ENCODE measurements around the gene GFER.

DNA sequence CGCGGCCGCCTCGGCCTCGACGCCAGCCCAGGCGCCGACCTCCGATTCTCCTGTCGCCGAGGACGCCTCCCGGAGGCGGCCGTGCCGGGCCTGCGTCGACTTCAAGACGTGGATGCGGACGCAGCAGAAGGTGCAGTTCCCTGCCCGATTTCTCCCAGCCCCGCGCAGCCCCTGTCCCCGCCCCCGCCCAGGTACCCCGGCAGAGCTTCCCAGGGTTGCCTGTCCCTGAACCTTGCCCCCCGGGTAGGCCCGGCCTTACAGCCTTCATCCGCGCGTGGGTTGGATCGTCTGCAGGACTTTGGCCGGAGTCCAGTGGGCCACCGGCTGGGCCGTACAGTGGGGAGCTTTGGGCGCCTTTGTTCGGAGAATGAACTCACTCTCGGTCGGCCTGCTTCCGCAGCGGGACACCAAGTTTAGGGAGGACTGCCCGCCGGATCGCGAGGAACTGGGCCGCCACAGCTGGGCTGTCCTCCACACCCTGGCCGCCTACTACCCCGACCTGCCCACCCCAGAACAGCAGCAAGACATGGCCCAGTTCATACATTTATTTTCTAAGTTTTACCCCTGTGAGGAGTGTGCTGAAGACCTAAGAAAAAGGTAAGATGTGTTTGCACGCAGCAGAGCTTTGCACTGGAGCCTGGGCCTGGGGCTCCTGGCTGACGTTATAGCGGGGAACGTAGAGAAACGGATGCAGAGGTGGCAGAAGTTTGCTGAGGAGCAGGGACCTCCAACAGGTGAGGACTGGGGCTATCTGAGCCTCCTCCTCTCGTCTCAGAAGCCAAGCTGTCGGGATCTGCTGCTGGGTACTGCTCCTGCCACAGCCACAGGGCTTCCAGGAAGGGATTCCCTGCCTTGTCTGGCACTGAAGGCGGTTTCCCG is 593 bp downstream of the GFER start:
- TF ChIP-seq, protein P1, sequence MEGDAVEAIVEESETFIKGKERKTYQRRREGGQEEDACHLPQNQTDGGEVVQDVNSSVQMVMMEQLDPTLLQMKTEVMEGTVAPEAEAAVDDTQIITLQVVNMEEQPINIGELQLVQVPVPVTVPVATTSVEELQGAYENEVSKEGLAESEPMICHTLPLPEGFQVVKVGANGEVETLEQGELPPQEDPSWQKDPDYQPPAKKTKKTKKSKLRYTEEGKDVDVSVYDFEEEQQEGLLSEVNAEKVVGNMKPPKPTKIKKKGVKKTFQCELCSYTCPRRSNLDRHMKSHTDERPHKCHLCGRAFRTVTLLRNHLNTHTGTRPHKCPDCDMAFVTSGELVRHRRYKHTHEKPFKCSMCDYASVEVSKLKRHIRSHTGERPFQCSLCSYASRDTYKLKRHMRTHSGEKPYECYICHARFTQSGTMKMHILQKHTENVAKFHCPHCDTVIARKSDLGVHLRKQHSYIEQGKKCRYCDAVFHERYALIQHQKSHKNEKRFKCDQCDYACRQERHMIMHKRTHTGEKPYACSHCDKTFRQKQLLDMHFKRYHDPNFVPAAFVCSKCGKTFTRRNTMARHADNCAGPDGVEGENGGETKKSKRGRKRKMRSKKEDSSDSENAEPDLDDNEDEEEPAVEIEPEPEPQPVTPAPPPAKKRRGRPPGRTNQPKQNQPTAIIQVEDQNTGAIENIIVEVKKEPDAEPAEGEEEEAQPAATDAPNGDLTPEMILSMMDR (IDR thresholded peaks at IDR 0.05) = no peak
- no peak for TF ChIP-seq POLR2A (IDR thresholded peaks at IDR 0.05)

All from body of pancreas (tissue), 4 donors.